ENCODE measurements around the gene UBE2L5. TPM values are rescaled to one million over a fixed set of nuclear protein-coding genes. Genes with fewer than 3 reads are reported as not detected.

The UBE2L5 gene
- total and polyA plus RNA-seq, 2 of the 8 experiments (the other 6 are each of a cell fraction or from before 2014, with no cell fraction given) = not detected

DNA sequence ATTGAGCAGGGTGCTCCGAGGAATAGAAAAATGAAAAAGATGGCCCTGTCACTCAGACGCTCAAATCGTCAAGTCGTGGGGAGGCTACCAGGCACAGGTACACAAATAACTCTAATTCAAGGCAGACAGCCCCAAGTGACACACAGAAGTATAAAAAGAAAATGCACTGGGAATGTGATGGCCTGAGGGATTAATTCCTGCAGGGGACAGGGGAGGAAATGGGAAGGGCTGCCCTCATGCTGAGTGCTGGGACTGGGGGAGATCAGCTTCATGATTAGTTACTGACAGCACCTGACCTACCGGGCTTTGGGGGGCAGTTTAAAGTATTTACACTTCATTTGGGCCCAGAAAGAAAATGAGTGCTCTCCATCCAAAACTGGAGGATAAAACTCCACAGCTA lies 20.9 kb upstream of the UBE2L5 start:
- no peak overlapping the region for H3K27ac ChIP-seq (ENCODE audit: low read depth, low read length)
- no peak overlapping the region for H3K9ac ChIP-seq (replicated peaks in 1 of 4; ENCODE audit: extremely low read depth in 1 of 4, low read depth in 3 of 4, low read length in 3 of 4)
- no peak for DNase-seq (ENCODE audit: low read depth in 1 of 2, low spot score in 2 of 2)
- TF ChIP-seq TAF7 (optimal IDR thresholded peaks at IDR 0.05; ENCODE audit: borderline replicate concordance, low read depth, low read length) (no peak), BCL11A (IDR thresholded peaks at IDR 0.05; ENCODE audit: low read depth in 2 of 2, low read length in 2 of 2) (no peak), GABPA (IDR thresholded peaks at IDR 0.05; ENCODE audit: borderline replicate concordance, insufficient read depth, low read length) (no peak), SP2 (IDR thresholded peaks at IDR 0.05; ENCODE audit: low read length) (no peak), TCF12 (IDR thresholded peaks at IDR 0.05; ENCODE audit: low read depth, low read length) (no peak), KDM4A (IDR thresholded peaks at IDR 0.05; ENCODE audit: low read depth, low read length, severe bottlenecking) (no peak), SRF (IDR thresholded peaks at IDR 0.05; ENCODE audit: low read depth, low read length) (no peak), EGR1 (IDR thresholded peaks at IDR 0.05; ENCODE audit: borderline replicate concordance, low read depth, low read length) (no peak), POLR2A (IDR thresholded peaks at IDR 0.05; ENCODE audit: control extremely low read depth in 1 of 2, low read depth in 2 of 2, low read length in 2 of 2) (no peak), RAD21 (IDR thresholded peaks at IDR 0.05 in 1 of 2, conservative IDR thresholded peaks at IDR 0.05 in 1 of 2; ENCODE audit: low read depth in 2 of 2, low read length in 2 of 2) (no peak), CHD1 (IDR thresholded peaks at IDR 0.05; ENCODE audit: low read depth, low read length) (no peak), POLR2AphosphoS5 (IDR thresholded peaks at IDR 0.05; ENCODE audit: low read depth, low read length) (no peak)
- TF ChIP-seq, protein P1, sequence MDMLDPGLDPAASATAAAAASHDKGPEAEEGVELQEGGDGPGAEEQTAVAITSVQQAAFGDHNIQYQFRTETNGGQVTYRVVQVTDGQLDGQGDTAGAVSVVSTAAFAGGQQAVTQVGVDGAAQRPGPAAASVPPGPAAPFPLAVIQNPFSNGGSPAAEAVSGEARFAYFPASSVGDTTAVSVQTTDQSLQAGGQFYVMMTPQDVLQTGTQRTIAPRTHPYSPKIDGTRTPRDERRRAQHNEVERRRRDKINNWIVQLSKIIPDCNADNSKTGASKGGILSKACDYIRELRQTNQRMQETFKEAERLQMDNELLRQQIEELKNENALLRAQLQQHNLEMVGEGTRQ (IDR thresholded peaks at IDR 0.05; ENCODE audit: low read length) = no peak

More for the DNA sequence above, 20.9 kb upstream of the UBE2L5 start:
- H3K4me3 ChIP-seq (ENCODE audit: extremely low read depth in 1 of 4, insufficient read depth in 2 of 4, low read depth in 3 of 4, low read length in 4 of 4) = no peak overlapping the region
- no peak overlapping the region for H2AK5ac ChIP-seq (ENCODE audit: low read depth, low read length)
- no peak overlapping the region for H2BK5ac ChIP-seq (ENCODE audit: low read depth, low read length)
- H2BK12ac ChIP-seq (ENCODE audit: low read depth, low read length) = no peak overlapping the region
- H3K36me3 ChIP-seq (ENCODE audit: control insufficient read depth in 2 of 4, insufficient read depth in 4 of 4, low read length in 3 of 4) = no peaks in the 10 kb centered on the region
- H3K14ac ChIP-seq (ENCODE audit: insufficient read length) = no peak overlapping the region
- H4K20me1 ChIP-seq (replicated peaks in 1 of 2; ENCODE audit: control insufficient read depth in 1 of 2, insufficient read depth in 2 of 2, low read length in 2 of 2) = no peaks in the 10 kb centered on the region
- H3K9me3 ChIP-seq (ENCODE audit: insufficient read depth in 2 of 2, low read depth in 1 of 2, low read length in 1 of 2) = no peaks in the 10 kb centered on the region
- H3K27me3 ChIP-seq (replicated peaks in 1 of 4; ENCODE audit: control insufficient read depth in 3 of 4, extremely low read depth in 1 of 4, insufficient read depth in 3 of 4, low read length in 3 of 4) = no peaks in the 10 kb centered on the region; a peak in 1 of 7 replicates
- 92% methylated on average over 5 of the region's 5 CpGs; no CpG with 5 or more reads in 1 of the 2 experiments for WGBS, 2 experiments (ENCODE audit: extremely low coverage in 1 of 2, insufficient coverage in 1 of 2, insufficient read length in 1 of 2, insufficient replicate concordance in 2 of 2, low coverage in 1 of 2, low lambda C conversion rate in 2 of 2, missing lambda C conversion rate in 1 of 2)
- no peaks in the 10 kb centered on the region for H3K79me2 ChIP-seq (ENCODE audit: control insufficient read depth in 1 of 2, insufficient read depth in 2 of 2, low read length in 2 of 2)
- no peaks in the 10 kb centered on the region for H3K23me2 ChIP-seq (ENCODE audit: low read depth, low read length)
- H2BK20ac ChIP-seq (ENCODE audit: low read length) = no peak overlapping the region
- no peak for FAIRE-seq
- H3K18ac ChIP-seq (ENCODE audit: extremely low read depth, low read length) = no peak overlapping the region
- no peak overlapping the region for H3K4me2 ChIP-seq (ENCODE audit: insufficient read depth in 1 of 2, low read depth in 2 of 2, low read length in 2 of 2)
- H2BK120ac ChIP-seq (replicated peaks; ENCODE audit: low read depth, low read length) = no peak overlapping the region
- no peak overlapping the region for H3K4ac ChIP-seq (replicated peaks; ENCODE audit: insufficient read length, low read depth, low read length)
- no peak overlapping the region for H4K8ac ChIP-seq (ENCODE audit: extremely low read depth, insufficient read depth, low read length)
- no peak overlapping the region for H3K23ac ChIP-seq (ENCODE audit: insufficient read length)
- H3K56ac ChIP-seq (replicated peaks; ENCODE audit: insufficient read length, low read depth, low read length) = no peak overlapping the region
- H4K91ac ChIP-seq (replicated peaks; ENCODE audit: insufficient read length, low read length) = no peak overlapping the region
- ChIA-PET CTCF (ENCODE audit: partially characterized antibody) (interaction anchor here (0.5 to 1.0 kb wide), 2 partner anchors 19 to 43 kb away, joined by 3 to 4 read pairs; no protein-coding TSS in a partner anchor), POLR2A (ENCODE audit: partially characterized antibody) (no interaction called here)
- peak overlapping the region; percentile 57; the same call in 1 of the 2 replicates for H2AFZ ChIP-seq (ENCODE audit: low read length)
- no peak overlapping the region for H4K5ac ChIP-seq (ENCODE audit: insufficient read length, low read depth, low read length)
- no peak overlapping the region for H2BK15ac ChIP-seq (ENCODE audit: low read length)
- H3K4me1 ChIP-seq (replicated peaks in 1 of 4; ENCODE audit: control insufficient read depth in 3 of 4, insufficient read depth in 4 of 4, low read length in 3 of 4) = peaks cover 0 to 6% (median under 1%) of the 10 kb centered on the region in 4 experiments; a peak in 2 of 7 replicates
- H3K79me1 ChIP-seq (ENCODE audit: low read depth, low read length) = no peaks in the 10 kb centered on the region

Data from H1 (cell line).